Measurements from ENCODE around the gene ITPRIPL2. TPM values are rescaled to one million over a fixed set of nuclear protein-coding genes. Genes with fewer than 3 reads are reported as not detected.

Gene ITPRIPL2
- total and polyA plus RNA-seq, 3 donors from 2014 or later: 8.5 to 24.6 (median 15.7) TPM

DNA sequence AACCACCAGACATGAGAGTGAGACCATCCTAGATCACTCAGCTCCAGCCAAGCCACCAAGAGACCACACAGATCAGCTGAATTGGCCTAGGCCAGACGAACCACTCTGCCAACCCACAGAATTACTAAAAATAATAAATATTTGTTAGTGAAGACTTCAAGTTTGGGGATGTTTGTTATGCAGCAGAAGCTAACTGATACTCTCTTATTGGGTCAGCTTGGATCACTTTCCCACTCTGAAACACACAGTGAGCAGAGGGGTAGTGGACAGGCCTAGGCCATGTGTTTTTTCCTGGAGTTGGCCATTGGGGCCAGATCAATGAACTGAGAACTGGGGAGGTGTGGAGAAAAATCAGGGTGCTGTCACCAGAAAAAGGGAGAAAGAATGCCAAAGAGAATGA lies 15.6 kb upstream of the ITPRIPL2 start:
- Histone ChIP-seq H3K4me3 (no peak overlapping the region), H3K4me1 (no peaks in the 10 kb centered on the region), H3K27ac (no peak overlapping the region), H3K36me3 (ENCODE audit: low read depth, missing control alignments) (no peaks in the 10 kb centered on the region), H3K9me3 (no peaks in the 10 kb centered on the region), H3K27me3 (no peaks in the 10 kb centered on the region)
- intact Hi-C loops (cut with DNase I; ENCODE audit: low total_unique reads): no loop called here
- TF ChIP-seq, protein P1, sequence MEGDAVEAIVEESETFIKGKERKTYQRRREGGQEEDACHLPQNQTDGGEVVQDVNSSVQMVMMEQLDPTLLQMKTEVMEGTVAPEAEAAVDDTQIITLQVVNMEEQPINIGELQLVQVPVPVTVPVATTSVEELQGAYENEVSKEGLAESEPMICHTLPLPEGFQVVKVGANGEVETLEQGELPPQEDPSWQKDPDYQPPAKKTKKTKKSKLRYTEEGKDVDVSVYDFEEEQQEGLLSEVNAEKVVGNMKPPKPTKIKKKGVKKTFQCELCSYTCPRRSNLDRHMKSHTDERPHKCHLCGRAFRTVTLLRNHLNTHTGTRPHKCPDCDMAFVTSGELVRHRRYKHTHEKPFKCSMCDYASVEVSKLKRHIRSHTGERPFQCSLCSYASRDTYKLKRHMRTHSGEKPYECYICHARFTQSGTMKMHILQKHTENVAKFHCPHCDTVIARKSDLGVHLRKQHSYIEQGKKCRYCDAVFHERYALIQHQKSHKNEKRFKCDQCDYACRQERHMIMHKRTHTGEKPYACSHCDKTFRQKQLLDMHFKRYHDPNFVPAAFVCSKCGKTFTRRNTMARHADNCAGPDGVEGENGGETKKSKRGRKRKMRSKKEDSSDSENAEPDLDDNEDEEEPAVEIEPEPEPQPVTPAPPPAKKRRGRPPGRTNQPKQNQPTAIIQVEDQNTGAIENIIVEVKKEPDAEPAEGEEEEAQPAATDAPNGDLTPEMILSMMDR (IDR thresholded peaks at IDR 0.05): no peak
- no peak for TF ChIP-seq POLR2A (IDR thresholded peaks at IDR 0.05)
- 91 to 100% methylated on average over 1 of the region's 1 CpG for WGBS, 2 donors
- DNase-seq: no peak

DNA sequence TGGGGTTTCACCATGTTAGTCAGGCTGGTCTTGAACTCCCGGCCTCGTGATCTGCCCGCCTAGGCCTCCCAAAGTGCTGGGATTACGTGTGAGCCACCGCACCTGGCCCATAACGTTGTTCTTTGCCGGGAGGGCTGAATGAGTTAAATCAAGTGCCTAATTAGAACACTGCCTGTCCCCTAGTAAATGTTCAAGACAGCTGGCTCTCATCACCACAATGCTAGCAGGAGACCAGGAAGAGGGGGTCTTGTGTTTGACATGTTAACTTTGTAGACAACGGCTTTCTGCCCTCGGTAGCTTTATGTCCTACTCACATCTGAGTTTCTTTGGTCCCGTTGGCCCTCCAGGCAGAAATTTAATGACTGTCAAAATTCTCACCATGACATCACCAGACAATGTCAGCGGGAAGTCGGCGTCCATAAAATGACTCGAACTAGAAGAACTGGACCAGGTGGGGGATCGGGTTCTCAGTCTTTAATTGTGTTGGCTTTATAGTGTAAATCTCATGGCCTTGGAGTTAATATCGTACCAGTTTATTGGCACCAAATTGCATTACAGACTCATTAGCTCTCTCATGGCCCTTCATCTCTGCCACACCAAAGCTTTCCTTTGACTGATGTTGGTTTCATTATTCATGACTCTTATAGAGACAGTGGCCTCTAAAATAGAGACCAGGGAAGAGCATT lies 11.4 kb upstream of the ITPRIPL2 start:
- DNase-seq: no peak
- H3K4me1 ChIP-seq: no peaks in the 10 kb centered on the region
- 58 to 63% methylated on average over 16 of the region's 16 CpGs for WGBS, 2 donors
- no peaks in the 10 kb centered on the region for H3K36me3 ChIP-seq (ENCODE audit: low read depth, missing control alignments)
- H3K27ac ChIP-seq: no peak overlapping the region
- H3K9me3 ChIP-seq: no peaks in the 10 kb centered on the region
- TF ChIP-seq, protein P1 (IDR thresholded peaks at IDR 0.05): no peak
- no peak for TF ChIP-seq POLR2A (IDR thresholded peaks at IDR 0.05)
- no peak overlapping the region for H3K4me3 ChIP-seq
- intact Hi-C loops (cut with DNase I; ENCODE audit: low total_unique reads): no loop called here
- H3K27me3 ChIP-seq: no peaks in the 10 kb centered on the region

DNA sequence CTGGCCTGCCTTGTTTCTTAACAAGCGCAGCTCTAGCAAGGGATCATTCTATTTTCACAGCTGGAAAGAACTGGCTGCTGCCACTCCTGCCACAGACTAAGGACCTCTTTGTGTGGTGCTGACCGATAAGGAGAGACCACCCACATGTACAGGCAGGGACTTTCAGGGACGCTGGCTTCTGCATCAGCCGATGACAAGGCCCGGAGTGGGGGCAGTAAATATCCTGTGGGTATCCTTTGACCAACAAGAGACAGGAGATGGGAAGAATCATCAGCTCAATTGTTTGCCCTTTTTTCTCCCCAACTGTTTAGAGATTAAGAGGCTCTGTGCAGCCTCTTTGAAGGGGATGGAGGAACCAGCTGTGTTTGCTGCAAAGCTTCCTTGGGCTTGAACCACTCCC lies 9.2 kb upstream of the ITPRIPL2 start:
- TF ChIP-seq, protein P1 (IDR thresholded peaks at IDR 0.05): no peak
- TF ChIP-seq POLR2A (IDR thresholded peaks at IDR 0.05): no peak
- intact Hi-C loops (cut with DNase I; ENCODE audit: low total_unique reads): no loop called here
- WGBS, 2 donors: 54 to 69% methylated on average over 3 to 5 of the region's 5 CpGs
- Histone ChIP-seq H3K4me3 (no peak overlapping the region), H3K4me1 (no peaks in the 10 kb centered on the region), H3K27me3 (no peaks in the 10 kb centered on the region), H3K36me3 (ENCODE audit: low read depth, missing control alignments) (no peaks in the 10 kb centered on the region), H3K9me3 (no peaks in the 10 kb centered on the region), H3K27ac (no peak overlapping the region)
- DNase-seq: no peak

DNA sequence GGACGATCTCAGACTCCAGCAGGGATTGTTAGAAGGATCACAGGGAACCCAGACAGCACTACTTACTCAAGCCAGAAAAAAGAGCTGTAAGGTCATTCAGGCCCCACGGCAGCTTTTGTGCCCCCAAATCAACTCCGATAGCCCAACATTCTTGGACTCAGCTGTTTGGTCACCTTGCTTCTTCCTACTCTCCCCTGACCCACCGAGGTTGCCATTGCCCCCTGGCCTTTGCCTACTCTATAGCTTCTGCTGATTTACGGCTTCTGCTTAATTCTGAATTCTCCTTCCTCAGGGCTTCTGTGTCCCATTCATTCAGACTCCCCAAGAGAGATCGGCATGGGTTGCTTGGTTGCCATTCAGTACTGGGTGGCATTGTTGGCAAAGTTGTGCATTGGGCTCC lies 8.6 kb upstream of the ITPRIPL2 start:
- Histone ChIP-seq H3K4me1 (no peaks in the 10 kb centered on the region), H3K27me3 (no peaks in the 10 kb centered on the region), H3K27ac (no peak overlapping the region), H3K4me3 (no peak overlapping the region), H3K9me3 (no peaks in the 10 kb centered on the region), H3K36me3 (ENCODE audit: low read depth, missing control alignments) (no peaks in the 10 kb centered on the region)
- no peak for TF ChIP-seq POLR2A (IDR thresholded peaks at IDR 0.05)
- TF ChIP-seq, protein P1 (IDR thresholded peaks at IDR 0.05): no peak
- 78 to 86% methylated on average over 6 of the region's 6 CpGs for WGBS, 2 donors
- DNase-seq: no peak
- intact Hi-C loops (cut with DNase I; ENCODE audit: low total_unique reads): no loop called here

All from testis (tissue), 3 donors.